Stimulated activated CD4-positive, alpha-beta T cell treated with anti-CD3 and anti-CD28 coated beads, Interleukin-4, amount 100 ng/mL, for 4 hours (primary cell): ENCODE results near the gene NDUFV2.
"Not testable (repeated sequence)": the region's sequence is repeated elsewhere in the genome, so short reads cannot be mapped to it uniquely, and the experiment has no call there.

ENCODE experiments used
- DNase-seq, 2 experiments: peaks; one replicate each; pipeline ENCODE4 v3.0.0-alpha.2; 2020

The NDUFV2 gene

DNA sequence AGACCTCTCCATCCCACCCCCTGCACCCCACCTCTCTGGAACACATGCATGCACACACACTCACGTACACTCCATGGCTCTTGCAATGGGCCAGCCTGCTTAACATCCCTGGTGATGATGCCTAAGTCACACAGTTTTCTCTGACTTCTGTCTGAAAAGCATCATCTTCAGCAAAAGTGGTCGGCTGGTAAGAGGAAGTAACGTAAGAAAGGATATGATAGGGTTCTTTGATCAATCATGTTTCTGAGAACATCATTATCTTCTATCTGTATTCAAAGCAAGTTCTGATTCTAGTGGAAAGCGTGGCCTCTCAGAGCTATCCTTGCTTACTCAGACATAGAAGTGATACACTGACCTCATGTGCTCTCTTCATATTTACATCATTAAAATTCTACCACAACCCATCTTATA is 11.4 kb upstream of the NDUFV2 start:
- DNase-seq: peak in 1 of 2 experiments; percentile 27

DNA sequence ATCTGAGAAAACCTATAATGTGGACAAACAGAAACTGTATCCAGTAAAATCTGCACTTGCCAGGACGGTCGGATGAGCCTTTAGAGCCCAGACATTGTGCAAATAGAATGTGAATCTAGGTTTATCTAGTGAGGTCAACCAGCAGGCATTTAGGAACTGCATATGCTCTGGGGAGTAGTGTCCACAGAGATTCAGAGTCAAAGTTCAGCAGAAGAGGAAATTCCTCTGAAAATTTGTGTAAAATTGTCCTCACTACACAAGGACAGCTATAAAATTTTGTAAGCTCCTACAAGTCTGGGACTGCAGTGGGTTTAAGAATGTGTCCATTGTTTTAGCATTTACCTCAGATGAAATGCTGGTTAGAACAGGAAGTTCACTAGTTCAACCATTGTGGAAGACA is 9.8 kb upstream of the NDUFV2 start:
- no peak for DNase-seq

DNA sequence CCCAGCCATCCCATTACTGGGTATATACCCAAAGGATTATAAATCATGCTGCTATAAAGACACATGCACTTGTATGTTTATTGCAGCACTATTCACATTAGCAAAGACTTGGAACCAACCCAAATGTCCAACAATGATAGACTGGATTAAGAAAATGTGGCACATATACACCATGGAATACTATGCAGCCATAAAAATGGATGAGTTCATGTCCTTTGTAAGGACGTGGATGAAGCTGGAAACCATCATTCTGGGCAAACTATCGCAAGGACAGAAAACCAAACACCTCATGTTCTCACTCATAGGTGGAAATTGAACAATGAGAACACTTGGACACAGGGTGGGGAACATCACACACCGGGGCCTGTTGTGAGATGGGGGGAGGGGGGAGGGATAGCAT is 9.4 kb upstream of the NDUFV2 start:
- DNase-seq: not testable (repeated sequence)

DNA sequence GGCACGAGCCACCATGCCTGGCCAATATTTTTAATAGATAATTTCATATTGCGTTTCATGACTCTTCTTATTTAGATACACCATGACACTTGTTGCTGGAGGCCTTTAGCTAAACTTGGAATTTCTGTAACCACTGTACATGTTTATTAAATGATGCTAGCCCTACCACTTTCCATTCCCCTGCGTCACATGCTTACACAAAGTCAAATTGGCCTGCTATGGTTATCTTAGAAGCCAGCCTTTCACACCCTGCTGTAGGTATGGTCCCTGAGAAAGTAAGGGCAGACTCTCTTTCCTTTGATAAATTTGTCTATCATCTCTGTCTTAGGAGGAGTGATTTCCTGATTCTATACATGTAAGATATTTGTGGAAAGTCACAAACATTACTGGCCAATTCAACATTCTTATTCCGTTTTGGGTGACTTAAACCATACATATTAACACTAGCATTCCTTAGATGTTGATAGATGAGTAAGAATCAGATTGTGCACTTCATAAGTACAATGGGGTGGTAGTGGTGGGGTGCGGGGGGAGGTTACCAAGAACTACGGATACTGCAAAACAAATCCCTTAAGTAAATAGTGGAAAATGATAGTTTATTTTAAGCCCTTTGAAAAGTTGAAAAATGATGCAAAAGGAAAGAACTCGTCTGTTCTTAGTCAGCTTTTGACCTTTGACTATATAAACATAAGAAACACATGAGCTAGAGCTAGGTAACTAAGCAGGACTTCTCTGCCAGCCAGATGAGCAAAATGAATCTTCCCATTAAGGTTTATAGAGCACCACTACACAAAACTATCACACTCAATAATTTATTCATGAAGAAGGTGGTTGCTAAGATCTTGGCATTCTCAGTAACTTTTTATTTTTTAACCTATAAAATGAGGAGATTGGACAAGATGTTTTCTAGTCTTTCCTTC is 7.9 kb upstream of the NDUFV2 start:
- peak in 1 of 2 experiments; percentile 61 for DNase-seq

DNA sequence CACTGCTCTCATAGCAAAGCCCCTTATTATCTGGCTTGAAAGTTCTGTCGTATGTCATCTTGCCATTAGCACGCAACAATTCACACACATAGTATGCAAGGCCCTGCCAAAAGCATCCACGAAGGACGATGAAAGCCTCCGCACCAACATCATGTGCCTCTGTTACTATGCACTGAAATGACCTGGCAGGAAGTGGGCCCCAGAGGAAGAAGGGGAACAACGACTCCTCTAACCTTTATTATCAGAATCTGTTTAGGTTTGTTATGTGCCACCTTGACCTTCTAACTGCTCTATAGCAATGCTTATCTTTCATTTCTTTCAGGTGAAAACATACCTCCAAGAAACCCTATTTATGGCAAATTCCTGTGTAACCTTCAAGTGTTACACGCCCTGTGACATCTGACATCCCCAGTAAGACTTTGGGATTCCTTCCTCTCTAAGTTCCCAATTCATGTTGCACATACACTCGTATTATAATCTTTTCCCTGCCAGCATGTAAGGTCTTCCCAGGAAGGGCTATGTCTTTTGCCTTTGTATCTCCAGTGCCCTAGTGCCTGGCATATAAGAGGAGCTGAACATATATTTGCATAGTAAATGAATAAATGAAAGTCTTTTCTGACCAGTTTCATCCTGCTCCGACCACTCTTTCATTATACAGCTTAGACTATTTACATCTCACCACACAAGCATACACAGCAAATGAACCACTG is 7.0 kb upstream of the NDUFV2 start:
- peak in 1 of 2 experiments; percentile 29 for DNase-seq

DNA sequence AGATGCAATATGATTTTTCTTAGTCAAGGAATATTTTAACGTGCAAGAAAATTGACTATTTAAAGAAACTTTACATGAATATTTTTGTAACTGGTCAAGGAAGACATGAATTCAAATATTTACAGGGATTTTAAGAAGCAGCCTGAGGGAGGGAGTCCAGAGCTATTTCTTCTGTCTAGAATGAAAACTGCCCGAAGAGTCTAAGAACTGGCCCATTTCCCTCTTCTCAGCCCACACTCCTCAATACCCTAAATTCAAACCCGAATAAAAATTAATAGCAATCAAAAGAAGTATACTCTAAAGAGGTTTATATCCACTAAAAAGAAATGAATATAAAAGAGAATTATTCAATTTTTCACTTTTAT is 6.5 kb upstream of the NDUFV2 start:
- no peak for DNase-seq

DNA sequence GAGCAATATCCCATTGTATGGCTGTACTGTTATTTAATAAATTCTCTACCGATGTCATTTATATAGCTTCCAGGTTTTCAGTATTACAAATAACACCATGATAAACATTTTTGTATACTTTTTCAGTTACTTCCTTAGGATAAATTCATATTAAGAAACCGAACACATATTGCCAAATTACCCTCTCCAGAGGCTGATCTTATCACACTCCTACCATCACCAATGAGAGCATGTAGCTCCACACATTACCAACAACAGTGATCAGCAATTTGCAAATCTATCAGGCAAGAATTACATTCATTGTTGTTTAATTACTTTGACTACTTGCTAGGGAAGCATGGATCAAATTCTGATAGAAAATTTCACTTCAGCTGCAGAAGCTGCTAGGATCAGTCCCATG is 5.8 kb upstream of the NDUFV2 start:
- no peak for DNase-seq

DNA sequence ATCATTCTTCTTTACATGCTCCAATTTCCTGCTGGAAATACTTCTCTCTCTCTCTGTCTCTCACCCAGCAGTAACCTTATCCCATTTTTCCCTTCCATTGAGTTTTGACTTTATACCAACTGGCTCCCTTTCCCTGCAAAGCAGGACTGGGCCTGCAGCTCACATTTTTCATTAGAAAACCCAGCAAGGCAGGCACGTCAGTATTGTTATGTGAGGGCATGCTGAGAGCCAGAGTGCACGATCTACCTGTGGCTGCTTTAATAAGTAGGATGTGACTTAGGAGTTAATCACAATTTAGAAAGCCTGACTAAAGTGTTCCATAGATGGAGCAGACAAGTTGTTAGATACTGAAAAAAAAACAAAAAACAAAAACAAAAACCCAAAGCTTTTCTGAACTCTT is 5.2 kb upstream of the NDUFV2 start:
- no peak for DNase-seq

DNA sequence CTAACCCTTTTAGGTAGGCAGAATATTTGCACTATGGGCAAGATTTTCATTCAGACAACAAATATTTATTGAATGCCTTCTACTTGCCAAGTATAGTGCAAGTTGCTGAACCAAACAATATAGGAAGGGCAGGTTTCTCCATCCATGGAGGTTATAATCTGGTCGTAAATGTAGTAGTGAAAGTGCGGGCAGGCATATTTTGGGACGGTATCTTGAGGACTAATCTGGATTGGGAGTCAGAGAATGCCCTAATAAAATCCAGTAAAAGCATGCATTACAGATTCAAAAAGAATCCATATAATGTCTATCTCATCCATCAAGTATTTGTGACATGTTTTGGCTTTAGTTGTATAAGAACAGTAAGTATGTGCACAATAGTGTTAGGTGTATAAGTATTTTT is 1.7 kb upstream of the NDUFV2 start:
- no peak for DNase-seq

DNA sequence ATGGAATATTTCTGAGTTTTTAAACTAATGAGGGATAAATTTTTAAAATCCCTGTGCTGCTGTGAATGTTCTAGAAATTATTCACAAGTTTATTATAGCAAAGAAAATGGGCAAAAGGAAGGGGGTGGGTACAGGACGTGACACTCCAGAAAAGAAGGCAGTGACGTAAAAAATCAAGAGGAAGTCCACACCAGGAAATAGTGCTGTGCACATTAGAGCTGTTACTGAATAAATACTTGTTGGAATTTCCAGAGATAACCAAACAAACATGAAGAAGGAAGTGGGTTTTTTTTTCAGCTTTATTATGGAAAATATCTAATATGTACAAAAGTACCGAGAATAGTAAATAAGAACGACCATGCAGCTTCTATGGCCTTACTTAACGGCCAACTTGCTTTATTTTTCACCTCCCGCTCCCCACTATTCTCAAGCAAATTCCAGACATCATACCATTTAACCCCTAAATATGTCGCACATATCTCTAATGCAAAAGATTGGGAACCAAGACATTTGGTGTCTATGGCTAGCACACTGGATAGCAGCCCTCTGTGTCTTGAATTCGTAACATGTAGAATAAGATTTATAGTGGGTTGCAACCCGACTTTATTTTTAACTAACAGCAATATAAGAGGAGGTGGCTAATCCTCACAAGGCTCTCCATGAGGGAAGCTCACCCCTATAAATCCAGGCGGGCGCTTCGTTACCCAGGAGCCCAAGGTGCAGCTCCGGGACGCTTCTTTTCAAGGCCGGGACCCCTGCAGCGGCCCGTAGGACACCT is 580 bp upstream of the NDUFV2 start:
- DNase-seq: no peak

DNA sequence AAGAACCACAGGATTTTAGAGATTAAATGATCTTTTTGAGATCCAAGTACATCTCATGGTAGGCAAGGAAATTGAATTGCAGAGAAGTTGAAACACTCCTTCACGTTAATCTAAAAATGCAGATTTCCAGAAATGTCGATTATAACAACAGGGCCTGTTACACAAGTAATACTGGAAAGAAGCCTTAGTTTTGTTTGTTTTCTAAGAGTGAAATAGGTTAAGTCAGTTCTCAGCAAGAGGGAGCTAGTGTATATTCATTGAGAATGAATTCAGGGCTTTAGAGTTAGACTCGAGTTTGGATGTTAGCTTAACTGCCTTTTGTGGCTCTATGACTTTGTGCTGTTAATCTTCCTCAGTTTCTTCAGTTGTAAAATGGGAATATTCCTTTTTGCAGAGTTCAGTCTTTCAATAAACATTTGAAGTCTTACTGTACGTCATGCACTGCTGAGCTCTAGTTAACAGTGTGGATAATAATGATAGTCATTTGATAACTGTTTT is 926 bp downstream of the NDUFV2 start:
- DNase-seq: no peak

DNA sequence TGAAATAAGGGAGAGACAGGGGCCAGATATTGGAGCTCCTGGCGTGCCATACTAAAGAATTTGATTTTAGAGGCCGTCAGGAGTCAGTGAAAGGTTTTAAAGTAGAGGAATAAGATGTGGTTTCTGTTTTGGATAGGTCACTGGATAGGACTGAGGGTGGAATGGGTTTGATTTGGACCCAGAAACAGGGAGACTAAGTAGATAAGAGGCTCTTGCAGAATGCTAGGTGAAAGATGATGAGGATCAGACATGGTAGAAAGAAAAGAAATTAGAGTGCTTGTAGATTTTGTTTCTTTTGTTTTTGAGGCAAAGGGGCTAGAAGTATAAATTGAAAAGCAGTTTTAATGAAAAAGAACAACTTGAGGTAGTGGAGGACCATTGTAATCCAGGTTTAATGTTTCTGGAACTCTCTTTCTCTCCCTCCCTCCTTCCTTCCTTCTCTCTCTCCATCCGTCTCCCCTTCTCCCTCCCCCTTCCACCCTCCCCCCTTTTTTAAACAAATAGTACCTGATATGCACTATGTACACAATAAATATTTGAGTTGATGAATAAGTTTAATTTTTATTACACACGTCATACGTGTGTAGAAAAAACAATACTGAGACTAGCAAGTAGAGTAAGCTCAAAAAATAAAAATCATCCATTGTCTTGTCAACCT is 1.9 kb downstream of the NDUFV2 start:
- DNase-seq: no peak

DNA sequence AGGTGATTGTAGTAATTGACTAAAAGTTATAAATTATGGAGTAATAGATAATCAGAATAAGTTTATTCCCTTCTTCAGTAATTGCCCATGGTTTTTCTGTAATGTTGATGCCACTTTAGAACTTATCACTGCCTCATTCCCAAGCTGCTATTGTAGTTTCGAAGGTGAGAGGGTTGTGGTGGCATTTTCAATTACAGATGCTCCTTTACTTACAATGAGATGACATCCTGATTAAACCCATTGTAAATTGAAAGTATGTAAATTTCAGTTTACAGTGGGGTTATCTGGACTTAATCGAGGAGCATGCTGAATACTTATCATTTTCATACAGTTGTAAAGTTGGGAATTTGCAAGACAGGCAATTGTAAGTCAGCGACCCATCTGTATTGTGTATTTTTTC is 2.9 kb downstream of the NDUFV2 start:
- no peak for DNase-seq

DNA sequence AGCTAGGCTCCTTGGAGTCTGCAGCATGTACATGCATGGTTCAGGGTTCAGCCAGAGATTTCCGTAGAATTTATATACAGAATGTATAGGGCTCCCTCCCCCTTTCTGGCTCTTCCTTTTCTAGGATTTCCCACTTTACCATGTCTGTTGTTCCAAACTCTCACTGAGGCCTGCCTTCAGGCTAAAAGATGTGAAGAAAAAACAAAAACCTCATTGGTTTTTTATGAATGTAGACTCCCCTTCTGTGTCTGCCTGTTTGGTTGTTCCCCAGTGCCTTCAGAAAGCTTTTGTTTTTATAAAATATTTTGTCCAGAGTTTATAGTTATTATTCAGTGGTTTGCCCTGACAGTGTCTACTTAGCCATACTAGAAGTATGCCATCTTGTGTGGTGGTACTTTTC is 3.6 kb downstream of the NDUFV2 start:
- DNase-seq: no peak

DNA sequence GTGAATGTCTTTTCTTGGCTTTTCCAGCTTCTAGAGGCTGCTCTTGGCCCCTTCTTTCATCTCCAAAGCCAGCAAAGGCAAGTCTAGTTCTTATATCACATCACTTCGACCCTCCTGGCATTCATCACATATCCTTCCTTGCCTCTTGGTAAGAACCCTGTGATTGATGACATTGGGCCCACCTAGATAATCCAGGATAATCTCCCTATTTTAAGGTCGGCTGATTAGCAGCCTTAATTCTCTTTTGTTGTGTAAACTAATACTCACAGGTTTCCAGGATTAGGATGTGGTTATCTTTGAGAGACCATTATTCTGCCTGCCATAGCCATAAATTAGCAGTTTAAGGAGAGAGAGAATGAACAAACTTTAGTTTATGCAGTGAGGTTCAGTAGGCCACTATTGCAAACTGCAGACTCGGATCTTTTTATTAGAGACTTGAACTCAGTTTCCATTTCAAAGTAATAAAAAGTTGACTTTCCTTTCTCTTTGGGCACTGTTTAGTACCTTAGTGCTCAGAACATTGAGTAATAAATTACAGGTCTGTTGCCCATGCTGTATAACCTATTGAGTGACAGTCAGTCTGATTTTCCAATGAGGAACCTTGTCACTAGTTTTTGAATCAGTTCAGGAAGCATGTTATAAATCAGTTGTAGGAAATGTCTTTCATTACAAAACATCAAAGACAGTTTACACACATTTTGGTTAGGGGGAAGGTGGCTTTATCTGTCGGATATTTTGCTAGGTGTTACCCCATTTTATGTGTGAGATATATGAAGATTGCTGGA is 4.5 kb downstream of the NDUFV2 start:
- DNase-seq: no peak

DNA sequence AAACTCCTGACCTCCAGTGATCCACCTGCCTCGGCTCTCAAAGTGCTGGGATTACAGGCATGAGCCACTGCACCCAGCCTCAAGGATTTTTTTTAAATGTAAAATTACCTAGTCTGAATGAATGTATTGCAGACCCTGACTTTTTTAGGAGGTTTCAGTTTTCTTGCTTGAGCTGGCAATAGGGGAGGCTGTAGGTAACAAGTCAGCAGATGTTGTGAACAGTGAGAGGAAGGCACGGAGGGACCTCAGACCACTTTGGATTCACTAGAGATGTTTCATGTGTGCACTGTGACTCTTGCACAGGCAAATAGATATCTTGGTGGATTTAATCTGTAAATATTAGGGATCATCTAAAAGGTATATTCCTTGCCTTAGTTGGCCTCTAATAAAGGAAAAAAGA is 6.4 kb downstream of the NDUFV2 start:
- DNase-seq: no peak

DNA sequence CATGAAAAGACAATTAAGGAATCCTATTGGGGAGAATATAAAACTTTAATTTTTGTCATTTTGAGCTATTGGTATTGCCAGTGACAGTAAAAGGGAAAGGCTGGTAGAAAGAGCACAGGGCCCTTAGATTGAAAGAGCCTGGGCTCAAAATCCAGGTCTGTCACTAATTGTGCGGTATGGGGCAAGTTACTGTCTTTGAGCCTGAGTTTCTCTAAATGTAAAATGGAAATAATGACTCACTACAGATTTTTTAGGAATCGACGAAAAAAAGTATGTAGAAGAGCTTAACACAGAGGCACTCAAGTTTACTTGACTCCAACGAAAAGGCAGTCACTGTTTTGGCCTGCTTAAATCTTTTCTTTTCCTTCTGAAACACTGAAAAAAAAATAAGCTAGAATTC is 7.0 kb downstream of the NDUFV2 start:
- DNase-seq: no peak

DNA sequence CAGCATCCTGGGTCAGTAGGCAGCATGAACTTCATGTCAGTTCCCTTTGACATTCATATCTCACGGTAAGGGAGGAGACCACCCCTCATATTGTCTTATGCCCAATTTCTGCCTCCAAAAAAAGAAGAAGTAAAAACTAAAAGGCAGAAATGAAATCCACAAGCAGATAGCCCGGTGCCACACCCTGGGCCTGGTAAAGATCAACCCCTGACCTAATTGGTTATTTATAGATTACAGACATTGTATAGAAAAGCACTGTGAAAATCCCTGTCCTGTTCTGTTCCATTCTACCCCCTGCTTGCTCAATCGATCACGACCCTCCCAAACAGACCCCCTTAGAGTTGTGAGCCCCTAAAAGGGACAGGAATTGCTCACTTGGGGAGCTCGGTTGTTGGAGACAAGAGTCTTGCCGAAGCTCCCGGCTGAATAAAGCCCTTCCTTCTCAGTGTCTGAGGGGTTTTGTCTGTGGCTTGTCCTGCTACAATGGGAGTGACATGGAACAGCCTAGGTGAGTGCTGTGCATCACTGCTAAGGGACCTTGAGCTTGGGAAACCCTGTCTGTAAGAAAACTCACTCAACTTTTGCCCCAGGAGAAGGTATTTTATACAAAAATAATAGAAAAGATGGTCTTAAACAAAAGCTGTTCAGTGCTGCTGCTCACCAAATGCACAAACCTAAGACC is 11.1 kb downstream of the NDUFV2 start:
- DNase-seq: no peak

DNA sequence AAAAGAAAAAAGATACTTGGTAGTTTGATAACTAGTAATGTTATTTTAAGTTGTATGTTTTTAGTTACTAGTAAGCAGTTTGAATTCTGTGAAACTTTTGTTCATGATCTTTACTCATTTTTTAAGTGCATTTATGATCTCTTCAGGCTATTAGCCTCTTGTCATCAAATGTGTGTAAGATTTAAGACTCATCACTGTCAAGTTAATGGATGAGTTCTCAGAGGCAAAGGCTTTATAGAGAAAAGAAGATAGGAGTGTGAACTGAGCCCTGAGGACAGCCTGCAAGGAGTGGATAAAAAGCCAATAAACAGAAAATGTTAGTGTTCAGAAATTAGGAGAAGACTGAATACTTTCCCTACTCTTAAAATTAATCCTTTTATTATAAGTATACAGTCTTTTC is 13.5 kb downstream of the NDUFV2 start:
- DNase-seq: no peak

DNA sequence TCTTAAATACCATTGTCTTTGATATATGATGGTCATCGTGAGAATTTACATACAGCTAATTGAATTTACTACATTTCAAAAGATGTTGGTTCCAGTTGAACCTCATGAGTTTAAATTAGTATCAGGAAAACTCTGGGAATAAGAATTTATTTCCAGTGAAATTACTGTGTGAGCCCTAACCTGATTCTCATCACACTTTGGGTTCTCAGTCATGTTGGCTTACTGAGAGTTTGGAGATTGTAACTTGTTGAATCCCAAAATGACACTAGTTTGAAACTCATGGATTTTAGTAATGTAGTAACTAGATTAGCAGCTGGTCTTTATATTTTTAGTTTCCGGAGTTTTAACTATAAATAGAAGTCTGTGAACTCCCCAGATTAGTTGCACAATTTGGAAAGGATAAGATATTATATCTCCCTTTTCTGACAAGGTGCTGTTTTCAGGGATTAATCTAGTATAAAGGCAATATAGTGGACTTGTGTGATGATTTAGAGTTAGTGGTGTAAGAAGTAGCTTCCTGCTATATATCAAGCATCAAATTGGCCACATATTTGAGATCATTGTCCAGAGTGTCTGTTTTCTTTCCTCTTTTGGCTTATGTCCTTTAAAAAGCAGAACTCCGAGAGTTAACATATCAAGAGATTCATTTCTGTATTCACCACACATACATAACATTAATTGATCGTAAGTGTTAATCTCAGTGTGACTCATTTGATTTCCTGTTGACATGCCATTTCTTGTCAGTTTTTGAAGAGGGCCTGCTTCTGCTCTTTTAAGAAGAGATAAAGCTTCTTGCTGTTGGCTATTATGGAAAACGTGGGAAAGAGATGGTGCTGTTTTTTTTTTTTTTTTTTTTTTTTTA is 15.7 kb downstream of the NDUFV2 start:
- DNase-seq: no peak
